HG03025 (cell line): ENCODE data around the gene FOXN1.

Source experiments
- ATAC-seq: cut with Tn5 transposase; IDR thresholded peaks from one replicate; pipeline ENCODE4 v1.9.1; 2021; ENCODE audit warnings: mild to moderate bottlenecking, moderate library complexity; ENCODE audit not compliant: unreplicated experiment, low FRiP score

FOXN1 gene

DNA sequence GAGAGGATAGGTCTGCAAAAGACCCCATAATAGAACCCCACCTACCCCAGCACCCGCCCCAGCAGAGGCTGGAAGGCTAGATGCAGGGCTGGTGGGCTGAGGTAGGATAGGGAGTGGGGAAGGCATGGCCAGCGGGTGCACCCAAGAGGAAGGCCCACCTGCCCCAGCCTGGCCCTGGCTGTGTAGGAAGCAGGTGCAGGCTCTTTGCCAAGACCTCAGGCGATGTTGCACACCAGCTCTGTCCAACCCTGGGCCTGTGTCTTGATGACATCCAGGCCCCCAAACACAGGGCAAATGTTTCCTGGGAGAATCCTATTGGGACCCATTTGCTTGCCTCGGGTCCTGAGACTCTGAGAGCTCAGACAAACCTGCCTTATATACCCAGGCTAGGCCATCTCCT, 34.1 kb downstream of the FOXN1 start:
- no peak for ATAC-seq

DNA sequence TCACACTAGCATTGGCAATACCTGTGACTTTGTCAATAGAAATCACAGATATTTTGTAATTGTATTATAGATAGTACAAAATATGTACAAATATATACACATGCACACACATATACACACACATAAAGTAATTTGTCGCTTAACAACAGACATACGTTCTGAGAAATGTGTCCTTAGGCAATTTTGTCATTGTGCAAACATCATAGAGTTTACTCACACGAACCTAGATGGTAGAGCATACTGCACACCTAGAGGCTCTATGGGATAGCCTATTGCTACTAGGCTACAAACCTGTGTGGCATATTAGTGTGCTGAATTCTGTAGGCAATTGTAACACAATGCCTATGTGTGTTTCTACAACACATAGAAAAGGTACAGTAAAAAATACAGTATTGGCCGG, 35.3 kb downstream of the FOXN1 start:
- ATAC-seq, result no peak

DNA sequence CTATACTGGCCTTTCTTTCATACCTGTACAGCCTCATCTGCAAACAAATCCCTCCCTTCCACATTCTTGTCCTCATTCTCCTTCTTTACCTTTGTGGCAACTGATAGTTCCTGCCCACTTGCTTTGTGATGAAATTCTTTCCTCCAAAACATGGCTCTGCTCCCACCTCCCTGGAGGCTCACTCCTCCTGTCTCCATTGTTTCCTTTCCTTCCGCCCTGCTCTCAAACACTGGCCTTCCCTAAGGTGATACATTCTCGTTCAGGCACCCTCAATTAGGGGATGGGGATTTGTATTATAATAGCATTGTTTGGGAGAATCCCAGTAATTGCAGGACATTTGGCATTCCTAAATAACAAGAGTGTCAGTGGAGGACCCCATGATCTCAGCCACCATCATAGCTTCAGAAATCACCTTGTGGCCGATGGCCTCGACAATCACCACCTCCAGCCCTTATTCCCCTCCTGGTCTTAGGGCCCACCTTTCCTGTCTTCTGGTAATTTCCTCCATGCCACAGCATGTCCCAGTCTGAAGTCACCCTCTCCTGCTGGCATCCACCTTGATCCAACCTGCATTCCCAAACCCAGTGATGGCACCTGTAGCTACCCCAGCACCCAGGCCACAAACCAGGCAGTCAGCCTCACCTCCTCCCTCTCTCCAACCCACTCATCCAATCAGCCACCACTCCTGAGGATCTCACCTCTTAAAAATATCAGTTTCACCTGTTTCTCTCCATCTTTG, 38.4 kb downstream of the FOXN1 start:
- ATAC-seq, result no peak

DNA sequence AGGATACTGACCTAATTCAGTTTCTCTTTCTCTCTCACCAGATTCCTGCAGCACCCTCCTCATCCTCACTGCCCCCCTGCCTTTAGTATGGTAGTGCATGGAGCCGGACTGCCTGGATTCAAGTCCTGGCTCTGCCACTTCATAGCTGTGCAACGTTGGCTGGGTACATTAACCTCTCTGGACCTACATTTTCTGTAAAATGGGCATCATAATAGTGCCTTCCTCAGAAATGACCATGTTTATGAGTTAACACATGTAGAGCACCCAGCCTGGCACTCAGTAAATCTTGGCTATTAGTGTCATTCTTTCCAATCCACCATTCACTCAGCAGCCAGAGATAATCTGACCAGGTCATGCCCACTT, 39.0 kb downstream of the FOXN1 start:
- ATAC-seq, result no peak

DNA sequence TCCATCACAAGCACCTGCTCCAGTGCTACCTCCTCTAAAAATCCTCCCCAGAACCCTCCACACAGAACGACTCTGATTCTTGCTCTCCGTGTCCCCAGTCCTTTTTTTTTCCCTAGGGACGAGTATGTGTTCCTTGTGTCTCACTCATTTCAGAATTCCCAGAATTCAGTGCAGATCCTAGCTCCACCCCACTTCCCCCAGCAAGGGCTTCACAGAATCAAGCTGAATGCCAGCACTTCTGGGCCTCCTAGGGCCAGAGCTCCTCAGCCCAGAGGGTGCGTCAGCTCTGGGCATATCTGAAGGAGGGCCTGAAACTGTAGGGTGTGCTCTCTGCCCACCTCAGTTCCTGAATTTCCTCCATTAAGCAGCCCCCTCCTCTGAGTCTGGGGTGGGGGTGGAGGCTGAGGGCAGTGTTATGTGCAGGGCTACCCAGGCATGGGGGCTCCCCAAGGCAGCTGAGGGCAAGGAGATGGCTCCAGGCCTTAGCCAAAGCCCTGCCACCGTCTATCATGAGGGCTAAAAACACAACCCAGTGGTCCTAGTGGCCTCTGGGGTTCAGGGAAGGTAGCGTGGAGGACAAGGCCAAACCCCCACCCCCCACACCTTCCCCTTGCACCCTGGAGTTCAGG, 39.8 kb downstream of the FOXN1 start:
- ATAC-seq, result no peak

DNA sequence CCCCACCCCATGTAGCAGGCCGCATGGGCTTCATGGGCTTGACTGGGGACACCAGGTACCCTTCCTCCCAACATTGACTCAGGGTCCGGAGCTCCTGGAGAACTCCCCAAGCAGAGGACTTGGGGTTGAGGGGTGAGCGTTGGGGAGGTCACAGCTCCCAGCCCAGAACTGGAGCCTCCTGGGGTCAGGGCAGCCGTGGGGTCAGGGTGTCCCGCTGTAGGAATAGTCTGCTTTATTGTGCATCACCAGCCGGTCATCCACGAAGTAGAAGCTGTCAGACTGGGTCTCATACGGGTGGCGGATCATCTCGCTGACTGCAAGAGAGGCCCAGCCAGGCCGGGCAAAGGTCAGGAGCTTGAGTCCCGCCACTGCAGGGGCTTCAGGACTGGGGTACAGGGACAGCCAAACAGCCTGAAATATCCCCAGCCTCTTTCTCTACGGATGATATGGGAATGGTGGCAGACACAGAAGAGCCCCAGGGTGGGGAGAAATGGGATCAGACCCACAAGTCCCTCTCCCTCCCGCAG, 41.0 kb downstream of the FOXN1 start:
- ATAC-seq, result no peak

DNA sequence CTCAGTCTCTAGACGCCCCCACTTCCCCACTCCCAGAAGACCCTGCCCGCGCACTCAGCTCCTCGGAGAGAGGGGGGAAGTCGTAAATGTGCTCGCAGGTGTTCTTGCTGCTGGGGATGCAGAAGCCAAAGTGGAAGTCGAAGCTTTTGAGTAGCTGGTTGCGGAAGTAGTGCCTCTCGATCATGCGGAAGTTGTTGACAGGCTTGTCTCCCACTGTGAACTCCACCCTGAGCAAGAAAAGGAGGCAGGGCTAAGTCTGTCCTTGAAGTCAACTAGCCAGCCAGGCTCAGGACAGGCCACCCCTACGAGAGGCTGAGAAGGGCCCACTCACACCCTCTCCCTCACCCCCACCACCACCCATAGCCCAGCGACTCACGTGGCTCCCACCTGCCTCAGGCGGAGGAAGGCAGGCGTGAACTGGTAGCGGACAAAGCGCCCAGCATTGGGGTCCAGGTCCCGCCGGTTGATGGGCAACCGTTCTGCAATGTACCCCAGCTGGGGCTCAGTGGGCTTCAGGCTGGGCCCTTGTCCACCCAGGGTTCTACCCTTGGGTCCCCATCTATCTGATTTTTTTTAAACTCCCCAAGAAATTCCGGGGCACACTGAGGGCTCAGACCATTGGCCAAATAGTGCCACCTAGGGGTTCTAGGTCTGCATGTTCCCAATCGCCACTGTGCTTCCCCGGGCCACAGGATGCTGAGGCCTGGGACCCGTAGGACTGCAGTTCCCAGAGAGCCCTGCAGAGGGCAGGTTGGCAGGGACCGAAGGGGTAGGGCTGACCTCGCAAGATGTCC, 41.7 kb downstream of the FOXN1 start:
- ATAC-seq, result no peak

DNA sequence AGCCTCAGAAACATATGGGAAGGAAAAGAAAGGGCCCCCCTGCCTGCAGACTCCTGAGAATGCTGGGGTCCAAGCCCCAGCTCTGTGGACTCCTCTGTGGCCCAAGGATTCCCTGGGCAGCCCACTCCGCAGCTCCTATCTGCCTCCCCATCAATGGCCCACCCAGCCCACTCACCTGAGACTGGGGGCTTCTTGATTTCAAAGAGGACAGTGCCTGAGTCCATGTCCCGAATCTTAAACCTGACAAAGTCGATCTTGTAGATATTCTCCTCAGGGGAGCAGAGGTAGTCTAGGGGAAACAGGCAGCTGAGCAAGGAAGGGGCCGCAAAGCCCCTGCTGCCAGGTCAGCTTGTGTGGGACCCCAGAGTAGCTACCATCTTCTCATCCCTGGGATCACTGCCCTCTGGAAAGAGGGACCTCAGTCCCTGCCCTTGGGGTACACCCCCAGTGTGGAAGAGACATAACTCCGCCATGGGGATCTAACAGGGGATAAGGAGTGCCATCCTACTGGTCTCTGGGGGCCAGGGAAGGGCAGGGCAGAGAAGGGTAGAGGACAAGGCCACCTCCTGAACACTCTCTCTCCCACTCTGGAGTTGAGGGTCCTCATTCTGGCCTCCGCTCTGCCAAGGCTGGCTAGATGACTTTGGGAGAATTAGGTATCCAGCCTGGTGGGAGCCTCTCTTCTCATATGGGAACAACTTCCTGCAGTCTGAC, 42.4 kb downstream of the FOXN1 start:
- ATAC-seq, result no peak

DNA sequence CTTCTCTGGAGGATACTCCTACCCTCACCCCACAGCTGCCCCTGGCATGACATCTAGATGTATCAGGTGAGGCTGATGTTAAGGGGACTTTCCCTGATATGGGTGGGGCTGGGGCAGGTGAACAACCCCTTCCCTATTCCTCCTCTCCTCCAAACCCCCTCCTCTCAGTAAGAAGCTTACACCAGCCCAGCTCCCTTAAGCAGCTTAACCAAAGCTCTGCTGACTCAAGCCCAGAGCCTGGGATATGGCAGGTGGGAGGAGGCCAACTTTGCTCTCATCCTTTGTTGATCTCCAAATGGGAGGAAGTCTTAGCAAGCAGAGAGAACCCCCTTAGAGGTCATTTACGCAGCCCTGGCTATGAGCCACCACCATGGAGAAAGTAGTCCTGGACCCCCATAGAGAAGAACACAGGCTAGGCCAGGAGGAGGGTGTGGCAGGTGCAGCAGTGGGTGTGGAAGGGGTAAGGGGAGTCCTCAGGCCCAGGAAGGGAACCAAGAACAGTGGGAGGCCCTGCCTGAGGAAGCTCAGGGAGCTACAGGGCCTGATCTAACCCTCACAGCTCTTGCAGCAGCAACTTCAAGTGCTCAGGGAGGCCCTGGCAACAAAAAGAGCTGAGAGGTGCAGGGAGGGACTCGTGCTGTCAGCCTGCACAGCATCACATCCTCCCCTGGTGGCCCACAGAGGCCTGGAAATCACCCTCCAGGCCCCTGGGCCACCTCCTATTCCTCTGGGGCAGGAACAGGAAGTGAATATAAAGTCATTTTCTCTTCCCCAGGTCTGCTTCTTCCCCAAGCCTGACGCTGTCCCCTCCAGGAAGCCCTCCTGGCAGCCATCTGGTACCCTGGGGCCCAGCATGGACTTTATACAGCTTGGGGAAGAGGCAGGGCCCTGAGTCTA, 43.3 kb downstream of the FOXN1 start:
- no peak for ATAC-seq

DNA sequence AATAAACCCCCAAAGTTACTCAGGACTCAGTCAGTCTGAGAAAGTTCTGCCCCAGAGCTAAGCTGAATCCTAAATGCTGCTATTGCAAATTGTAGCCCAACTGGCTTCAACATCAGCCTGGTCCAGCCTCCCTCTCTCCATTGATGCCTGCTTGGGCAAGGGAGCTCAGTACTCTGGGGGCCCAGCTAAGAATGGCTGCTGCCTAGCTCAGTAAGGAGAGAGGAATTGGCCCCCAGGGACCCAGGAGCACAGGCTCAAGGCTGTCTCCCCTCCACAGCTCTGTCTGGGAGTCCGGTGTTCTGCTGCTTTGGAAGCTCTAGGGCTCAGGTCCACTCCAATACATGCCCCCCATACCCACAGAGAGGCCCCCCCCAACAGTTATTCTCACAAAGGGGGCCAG, 44.7 kb downstream of the FOXN1 start:
- no peak for ATAC-seq

DNA sequence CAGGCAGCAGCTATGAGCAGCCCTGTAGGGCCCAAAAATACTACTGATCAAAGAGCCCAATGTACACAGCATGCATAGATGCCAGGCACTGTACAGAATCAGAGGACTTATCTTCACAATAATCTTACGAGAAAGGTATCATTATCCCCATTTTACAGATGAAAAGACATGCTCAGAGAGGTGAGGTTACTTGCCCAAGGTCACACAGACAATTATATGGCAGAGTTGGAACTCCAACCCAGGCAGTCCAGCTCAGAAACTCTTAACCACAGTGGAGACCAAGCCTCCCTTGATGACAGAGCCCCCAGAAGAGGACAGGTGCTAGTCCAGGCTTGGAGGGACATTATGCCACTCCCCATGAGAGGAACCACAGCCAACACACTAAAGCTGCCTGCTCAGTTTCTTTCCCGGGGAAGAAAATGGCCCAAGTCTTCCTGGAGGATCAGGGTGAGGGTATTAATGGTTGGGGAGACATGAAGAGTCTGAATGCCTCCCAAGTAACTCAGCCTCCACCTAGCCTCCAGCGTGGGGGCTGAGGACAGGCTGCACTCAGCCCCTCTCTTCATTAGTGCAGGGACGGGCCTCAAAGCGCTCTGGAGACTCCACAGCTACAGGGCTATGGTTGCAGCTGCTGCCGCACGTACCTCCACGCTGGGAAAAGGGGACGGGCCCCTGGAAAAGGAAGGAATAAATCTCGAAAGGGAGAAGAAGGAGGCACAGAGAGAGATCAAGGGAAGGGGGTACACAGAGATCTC, 45.5 kb downstream of the FOXN1 start:
- no peak for ATAC-seq

DNA sequence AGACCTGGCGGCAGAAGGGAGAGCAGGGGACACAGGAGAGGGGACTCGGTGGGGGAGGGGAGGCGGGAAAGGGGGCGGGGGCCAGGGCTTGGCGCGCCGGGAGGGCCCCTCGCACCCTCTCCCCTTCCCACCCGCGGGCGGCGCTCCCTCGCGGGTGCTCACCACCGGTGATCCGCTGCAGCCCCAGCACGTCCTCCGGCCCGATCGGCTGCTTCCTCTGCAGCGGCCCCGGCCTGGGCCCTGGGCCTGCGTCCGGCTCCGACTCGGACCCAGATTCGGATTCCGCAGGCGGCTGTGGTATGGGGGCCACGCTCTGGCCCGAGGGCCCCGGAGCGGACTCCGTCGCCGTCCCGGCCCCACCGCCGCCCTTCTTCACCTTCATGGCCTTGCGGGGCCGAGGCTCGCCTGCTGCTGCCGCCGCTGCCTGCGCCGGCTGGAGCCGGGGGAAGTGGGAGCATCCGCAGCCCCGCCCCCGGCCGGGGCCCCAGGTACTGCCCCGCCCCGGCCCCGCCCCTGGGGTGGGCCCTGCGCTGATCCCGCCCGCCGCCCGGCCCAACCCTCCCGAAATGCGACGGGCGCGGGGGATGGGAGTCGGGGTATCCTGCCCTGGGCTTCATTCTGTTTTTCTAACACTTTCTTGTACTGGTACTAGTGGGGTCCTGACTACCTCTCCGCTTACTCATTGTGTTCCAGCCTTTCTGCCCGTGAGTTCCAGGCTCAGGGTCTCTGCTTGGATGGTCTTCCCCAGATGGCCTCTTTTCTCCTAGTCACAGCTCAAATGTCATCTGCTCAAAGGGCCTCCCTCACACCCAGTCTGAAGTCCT, 46.2 kb downstream of the FOXN1 start, which contains the start of gene UNC119:
TSS of gene UNC119 (minus strand) at position 449 of the 824 bp plus-strand sequence. CDS start at position 382, 67 bp downstream.
- ATAC-seq, result no peak

DNA sequence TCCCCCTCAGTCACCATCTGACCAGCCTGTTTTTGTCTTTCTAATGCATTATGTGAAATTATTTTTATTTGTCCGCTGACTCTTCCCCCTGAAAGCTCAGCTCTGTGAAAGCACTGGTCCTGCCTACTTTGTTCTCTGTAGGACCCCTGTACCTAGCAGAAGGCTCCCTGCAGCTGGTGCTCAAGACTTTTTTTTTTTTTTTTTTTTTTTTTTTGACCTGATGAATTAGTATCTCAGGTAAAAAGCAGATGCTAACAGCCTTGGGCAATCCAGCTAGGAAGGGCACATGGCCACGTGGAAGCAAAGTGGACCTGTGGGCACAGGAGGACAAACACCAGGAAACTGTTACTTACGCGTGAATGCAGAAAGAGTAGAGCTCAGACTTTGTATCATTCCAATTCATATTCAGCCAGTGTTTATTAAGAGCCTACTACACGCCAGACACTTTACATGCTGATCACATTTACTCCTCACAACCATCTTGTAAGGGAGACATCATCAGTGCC, 46.9 kb downstream of the FOXN1 start:
- ATAC-seq, result no peak

DNA sequence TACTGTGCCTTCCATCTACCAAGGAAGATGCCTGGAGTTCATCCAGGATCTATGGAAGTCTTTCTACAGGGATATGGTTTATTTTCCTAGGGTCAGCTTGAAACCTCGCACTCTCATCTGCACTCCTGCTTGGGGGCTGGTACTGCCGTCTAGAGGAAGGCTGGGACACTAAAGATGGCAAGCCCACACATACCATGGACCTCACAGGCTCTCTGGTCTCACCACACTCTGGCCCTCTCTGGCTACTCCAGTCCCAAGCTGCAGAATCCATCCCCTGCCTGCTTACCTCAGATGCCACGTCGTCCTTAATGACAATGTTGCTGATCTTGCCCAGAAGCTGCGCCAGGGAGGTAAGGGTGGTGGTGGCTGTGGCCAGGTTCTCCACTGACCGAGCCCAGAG, 48.4 kb downstream of the FOXN1 start:
- ATAC-seq, result no peak

DNA sequence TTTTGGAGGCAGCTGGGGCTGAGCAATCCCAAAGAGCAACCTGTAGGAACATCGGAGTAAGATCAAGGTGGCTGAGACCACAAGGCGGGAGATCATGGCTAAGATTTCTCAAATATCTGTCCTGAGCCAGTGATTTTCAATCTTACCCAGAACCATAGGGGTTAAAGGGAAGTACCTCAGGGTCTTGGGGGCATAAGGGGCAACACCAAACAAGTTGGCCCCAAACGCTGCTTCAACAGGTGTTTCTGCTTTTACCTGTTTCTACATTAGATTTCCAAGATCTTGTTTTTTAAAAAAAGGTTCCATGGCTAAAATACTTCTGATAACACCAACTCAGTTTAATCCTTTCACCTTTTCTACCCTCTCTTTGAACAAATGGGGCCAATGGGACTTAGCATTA, 48.9 kb downstream of the FOXN1 start:
- no peak for ATAC-seq

DNA sequence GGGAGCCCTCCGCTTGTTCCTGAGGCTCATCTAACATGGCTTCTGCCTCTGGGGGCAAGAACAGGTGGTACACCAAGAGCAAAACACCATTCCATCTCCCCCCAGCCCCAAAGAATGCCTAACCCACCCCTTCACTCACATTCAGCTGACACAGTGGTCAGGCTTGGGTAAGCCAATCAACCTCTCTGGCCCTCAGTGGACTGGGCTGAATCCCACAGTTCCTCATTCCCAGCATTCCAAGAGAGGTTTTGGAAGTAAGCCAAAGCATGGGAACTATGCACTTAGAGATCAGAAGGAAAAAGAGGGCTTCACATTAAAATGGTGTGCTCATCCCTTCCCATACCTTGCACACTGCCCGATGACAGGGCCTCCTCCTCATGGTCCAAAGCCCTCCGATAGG, 57.3 kb downstream of the FOXN1 start:
- no peak for ATAC-seq

DNA sequence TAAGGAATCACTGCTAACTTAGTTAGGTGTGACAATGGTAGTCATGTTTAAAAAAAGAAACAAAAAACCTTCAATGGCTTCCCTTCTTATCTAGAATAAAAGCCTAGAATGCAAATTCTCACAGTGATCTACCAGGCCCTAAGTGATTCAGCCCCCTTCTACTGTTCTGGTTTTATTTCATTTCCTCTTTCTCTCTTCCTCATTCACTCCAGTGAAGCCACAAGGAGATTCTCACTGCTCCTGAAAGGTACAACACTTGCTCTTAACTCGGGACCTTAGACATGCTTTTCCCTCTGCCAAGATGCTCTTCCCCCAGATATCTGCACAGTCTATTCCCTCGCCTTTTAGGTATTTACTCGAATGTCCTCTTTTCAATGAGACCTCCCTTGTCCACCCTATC, 61.5 kb downstream of the FOXN1 start:
- ATAC-seq, result no peak

DNA sequence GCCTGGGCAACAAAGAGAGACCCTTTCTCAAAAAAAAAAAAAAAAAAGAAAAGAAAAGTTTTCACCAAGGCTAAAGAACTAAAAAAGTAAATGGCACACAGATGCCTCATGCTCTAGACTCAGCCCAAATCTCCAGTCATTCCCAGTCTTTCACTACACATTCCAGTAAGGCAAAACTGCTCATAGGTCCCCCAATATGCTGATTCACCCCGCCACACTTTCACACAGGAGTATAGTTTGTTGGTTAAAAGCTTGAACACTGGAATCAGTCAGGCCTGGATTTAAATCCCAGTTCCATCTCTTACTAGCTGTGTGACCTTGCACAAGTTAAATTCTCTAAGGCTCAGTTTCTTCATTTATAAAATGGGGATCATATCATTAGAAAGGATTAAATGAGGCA, 63.3 kb downstream of the FOXN1 start:
- no peak for ATAC-seq
